Renal cortical epithelial cell (primary cell): ENCODE results near the gene NGLY1. TPM values are rescaled to one million over a fixed set of nuclear protein-coding genes. Genes with fewer than 3 reads are reported as not detected.

ENCODE experiments used
- total RNA-seq: library from RNA; depleted of rRNA; stranded (reverse); fragments of >200 nt; gene quantifications from 2 replicates; pipeline ENCODE4 v1.2.3, GENCODE V29; 2014

Gene NGLY1
- total RNA-seq, 1 donor from 2014 or later, result 42.7 TPM

Other genes starting within 250 kb of the NGLY1 start
- 87.0 and 154 TPM in 2 replicates for gene TOP2B, start 118.5 kb downstream of the NGLY1 start, total RNA-seq
- 14.4 and 17.6 TPM in 2 replicates for gene OXSM, start 6.6 kb upstream of the NGLY1 start, total RNA-seq